Measurements from ENCODE around the gene SHD. TPM values are rescaled to one million over a fixed set of nuclear protein-coding genes. Genes with fewer than 3 reads are reported as not detected.

Gene SHD
- total RNA-seq, 3 donors from 2014 or later, result not detected

Other genes starting within 250 kb of the SHD start
- gene ZBTB7A, start 212.4 kb upstream of the SHD start, total RNA-seq, result 10 to 100 TPM; 46.6 to 49.6 (median 47.4) TPM
- gene MAP2K2, start 155.1 kb upstream of the SHD start, total RNA-seq, result 100 to 1,000 TPM; 136 to 143 (median 139) TPM
- gene CREB3L3, start 125.6 kb upstream of the SHD start, total RNA-seq, result under 1 TPM in 1 of 3 donors, not detected in 2; 0.08 TPM
- gene SIRT6, start 96.7 kb upstream of the SHD start, total RNA-seq, result 10 to 100 TPM; 42.9 to 48.2 (median 43.9) TPM
- gene ANKRD24, start 96.6 kb upstream of the SHD start, total RNA-seq, result under 1 TPM; 0.25 to 0.71 (median 0.26) TPM
- gene EBI3, start 49.7 kb upstream of the SHD start, total RNA-seq, result 10 to 100 TPM in 1 of 3 donors, 1 to 10 TPM in 2; 6.3 to 26.2 (median 9.9) TPM
- 10 to 100 TPM; 59.7 to 60.7 (median 59.9) TPM for gene YJU2, start 32.2 kb upstream of the SHD start, total RNA-seq
- gene TMIGD2, start 23.1 kb downstream of the SHD start, total RNA-seq, result 1 to 10 TPM; 1.9 to 2.7 (median 2.1) TPM
- gene FSD1, start 25.3 kb downstream of the SHD start, total RNA-seq, result 10 to 100 TPM in 1 of 3 donors, 1 to 10 TPM in 2; 5.9 to 10.4 (median 9.1) TPM
- 10 to 100 TPM; 11.1 to 13.2 (median 12.8) TPM for gene STAP2, start 59.6 kb downstream of the SHD start, total RNA-seq
- gene MPND, start 64.3 kb downstream of the SHD start, total RNA-seq, result 10 to 100 TPM; 16.0 to 18.6 (median 18.1) TPM
- 10 to 100 TPM; 50.8 to 52.6 (median 52.2) TPM for gene SH3GL1, start 121.3 kb downstream of the SHD start, total RNA-seq
- gene CHAF1A, start 123.4 kb downstream of the SHD start, total RNA-seq, result 10 to 100 TPM; 59.1 to 81.0 (median 64.3) TPM
- gene UBXN6, start 178.5 kb downstream of the SHD start, total RNA-seq, result 10 to 100 TPM; 57.2 to 73.1 (median 70.7) TPM
- 10 to 100 TPM; 38.9 to 41.8 (median 40.7) TPM for gene HDGFL2, start 193.0 kb downstream of the SHD start, total RNA-seq
- gene PLIN4, start 239.2 kb downstream of the SHD start, total RNA-seq, result under 1 TPM in 1 of 3 donors, not detected in 2; 0.03 TPM